ENCODE measurements around the gene TMEM62.

Gene TMEM62

GRCh38 chr15:43232289-43232874, 99.0 kb downstream of the TMEM62 start:
- DNase-seq (ENCODE audit: low read depth in 2 of 2), result no peak
